GM18870 (cell line): Measurements from ENCODE around the gene TEX36.
"Not testable (repeated sequence)": the region's sequence is repeated elsewhere in the genome, so short reads cannot be mapped to it uniquely, and the experiment has no call there.

Experiments used
- ATAC-seq: cut with Tn5 transposase; IDR thresholded peaks from one replicate; pipeline ENCODE4 v1.9.1; 2021; ENCODE audit warnings: moderate library complexity; ENCODE audit not compliant: unreplicated experiment

TEX36 gene

DNA sequence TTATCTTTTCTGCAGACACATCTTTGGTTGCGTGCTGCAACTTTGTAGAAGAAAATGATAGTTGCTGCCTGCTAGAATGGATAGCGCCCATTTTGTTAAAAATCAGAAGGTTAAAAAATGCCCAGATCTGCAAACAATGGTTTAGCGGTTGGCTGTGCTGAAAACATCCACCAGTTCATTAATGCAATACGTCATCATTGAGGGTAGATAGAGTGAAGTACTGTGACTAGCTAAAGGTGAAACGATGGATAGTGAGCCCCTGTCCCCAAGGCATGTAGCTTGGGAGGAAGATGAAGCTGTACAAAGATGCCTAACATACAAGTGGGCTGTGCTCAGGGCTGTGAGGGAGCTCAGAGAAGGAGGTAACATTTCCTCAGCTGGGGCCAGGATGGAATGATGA lies 48.4 kb downstream of the TEX36 start:
- no peak for ATAC-seq

GRCh38 chr10:125633517-125633999 lies 49.4 kb downstream of the TEX36 start:
- ATAC-seq, result no peak

- no peak for ATAC-seq
These were observed 51.2 kb downstream of the TEX36 start for GRCh38 chr10:125631806-125632205.

- ATAC-seq, result no peak
These were observed 53.1 kb downstream of the TEX36 start for GRCh38 chr10:125629758-125630376.

- no peak for ATAC-seq
These were observed 54.6 kb downstream of the TEX36 start for GRCh38 chr10:125628104-125629049.

GRCh38 chr10:125627646-125628045 lies 55.3 kb downstream of the TEX36 start:
- no peak for ATAC-seq

- ATAC-seq, result no peak
These were observed 56.3 kb downstream of the TEX36 start for GRCh38 chr10:125626671-125627070.

- ATAC-seq, result no peak
These were observed 57.4 kb downstream of the TEX36 start for GRCh38 chr10:125625586-125625985.

DNA sequence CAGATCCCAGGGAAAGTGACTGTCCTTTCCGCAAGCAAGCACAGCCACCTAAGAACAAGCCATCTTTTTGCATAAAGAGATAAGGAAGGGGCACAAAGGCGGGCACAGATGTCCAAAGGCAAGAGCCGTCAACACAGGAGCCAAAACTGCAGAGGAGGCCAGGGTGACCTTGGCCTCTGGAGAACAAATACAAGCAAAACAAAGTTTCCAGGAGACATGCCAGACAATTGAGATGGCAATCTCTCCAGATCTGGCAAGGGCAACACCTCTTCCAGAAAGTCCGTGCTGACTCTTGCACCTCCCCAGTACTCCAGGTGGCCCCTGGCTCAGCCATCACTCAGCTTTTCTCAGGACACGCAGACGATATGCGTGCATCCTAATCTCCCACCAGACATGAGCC lies 58.2 kb downstream of the TEX36 start:
- ATAC-seq, result no peak

DNA sequence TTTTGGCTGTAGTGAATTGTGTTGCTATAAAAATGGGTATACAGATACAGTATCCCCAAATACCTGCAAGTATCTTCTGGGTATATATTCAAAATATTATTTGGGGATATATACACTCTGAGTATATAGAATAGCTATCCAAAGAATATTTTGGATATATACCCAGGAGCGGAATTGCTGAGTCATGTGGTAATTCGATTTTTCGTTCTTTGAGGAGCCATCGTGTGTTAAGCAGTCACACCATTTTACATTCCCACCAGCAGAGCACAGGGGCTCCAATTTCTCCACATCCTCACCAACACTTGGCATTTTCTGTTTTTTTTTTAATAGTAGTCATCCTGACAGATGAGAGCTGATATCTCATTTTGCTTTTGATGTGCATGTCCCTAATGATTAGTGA lies 61.9 kb downstream of the TEX36 start:
- ATAC-seq, result no peak

- no peak for ATAC-seq
These were observed 62.6 kb downstream of the TEX36 start for GRCh38 chr10:125620401-125620800.

DNA sequence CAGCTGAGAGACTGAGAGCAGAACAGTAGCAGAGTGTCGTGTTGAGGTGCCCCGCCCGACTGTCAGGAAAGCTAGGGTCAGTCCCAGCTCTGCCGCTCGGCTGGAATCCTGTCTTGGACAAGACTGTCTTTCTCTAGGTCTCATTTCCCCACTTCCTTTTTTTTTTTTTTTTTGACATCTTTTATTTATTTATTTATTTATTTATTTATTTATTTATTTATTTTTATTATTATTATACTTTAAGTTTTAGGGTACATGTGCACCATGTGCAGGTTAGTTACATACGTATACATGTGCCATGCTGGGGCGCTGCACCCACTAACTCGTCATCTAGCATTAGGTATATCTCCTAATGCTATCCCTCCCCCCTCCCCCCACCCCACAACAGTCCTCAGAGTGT lies 69.9 kb downstream of the TEX36 start:
- ATAC-seq, result not testable (repeated sequence)

DNA sequence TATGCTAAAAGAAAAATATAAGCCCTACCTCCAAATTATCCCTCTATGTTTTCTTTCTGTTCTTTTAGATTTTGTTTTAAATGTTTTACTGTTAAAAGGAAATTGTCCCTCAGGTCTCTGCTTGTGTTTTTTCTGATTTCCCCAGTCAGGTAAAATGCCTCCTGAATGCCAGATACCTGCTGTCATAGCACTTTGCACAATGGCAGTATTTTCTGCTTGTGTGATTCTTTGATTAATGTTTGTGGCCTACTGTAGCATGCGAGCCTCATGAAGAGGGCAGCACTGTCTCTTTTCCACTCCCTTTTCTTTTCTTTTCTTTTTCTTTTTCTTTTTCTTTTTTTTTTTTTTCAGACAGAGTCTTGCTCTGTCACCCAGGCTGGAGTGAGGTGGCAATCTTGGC lies 71.2 kb downstream of the TEX36 start:
- no peak for ATAC-seq

DNA sequence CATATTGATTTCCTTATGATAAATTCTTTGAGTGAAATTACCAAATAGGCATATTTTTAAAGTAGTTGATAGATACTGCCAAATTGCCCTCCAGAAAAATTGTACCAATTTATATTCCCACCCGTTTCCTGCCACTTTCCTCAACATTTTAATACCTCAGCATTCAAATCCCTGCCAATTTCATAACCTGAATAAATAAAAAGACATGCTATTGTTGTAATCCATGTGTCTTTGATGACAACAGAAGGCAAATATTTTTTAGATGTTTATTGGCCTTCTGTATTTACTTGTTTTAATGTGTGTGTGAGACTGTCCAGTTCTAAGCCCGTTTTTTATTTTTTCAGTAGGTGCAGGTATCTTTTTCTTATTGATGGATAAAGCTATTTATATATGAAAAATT lies 71.7 kb downstream of the TEX36 start:
- ATAC-seq, result no peak

DNA sequence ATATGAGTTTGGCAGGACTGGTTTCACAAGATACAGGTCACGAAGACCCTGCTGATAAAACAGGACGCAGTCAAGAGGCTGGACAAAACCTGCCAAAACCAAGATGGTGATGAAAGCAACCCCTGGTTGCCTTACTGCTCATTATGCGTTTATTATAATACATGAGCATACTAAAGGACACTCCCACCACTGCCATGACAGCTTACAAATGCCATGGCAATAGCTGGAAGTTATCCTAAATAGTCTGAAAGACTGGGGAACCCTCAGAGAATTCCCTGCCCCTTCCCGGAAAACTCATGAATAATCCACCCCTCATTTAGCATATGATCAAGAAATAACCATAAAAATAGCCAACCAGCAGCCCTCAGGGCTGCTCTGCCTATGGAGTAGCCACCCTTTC lies 73.1 kb downstream of the TEX36 start:
- no peak for ATAC-seq

- no peak for ATAC-seq
These were observed 74.5 kb downstream of the TEX36 start for GRCh38 chr10:125608474-125608873.

- no peak for ATAC-seq
These were observed 75.2 kb downstream of the TEX36 start for GRCh38 chr10:125607689-125608290.

DNA sequence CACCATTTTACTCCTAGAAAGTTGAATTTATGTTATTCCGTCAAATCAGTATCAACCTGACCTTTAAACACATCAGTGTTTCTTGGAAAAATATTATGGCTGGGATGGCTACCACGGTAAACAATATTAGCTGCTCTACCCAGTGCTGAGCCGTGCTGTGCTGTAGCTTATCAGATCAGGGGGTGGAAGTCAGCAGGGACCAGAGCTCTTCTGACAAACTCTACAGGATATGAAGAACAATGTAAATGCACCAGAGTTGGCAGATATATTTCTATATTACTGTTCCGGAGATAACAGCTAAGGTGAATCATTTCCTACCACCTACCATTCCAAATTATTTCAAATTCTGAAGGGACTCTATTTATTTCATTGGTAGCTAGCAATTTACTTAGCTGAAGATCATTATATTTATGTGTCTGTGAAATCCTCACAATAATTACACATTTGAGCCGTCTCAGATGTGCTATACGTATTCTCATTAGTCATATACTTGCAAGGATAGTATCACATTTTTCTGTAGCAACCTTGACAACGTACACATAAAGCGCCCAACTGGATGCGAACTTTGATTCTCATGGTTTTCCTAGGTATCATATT lies 76.5 kb downstream of the TEX36 start:
- ATAC-seq, result no peak
